Mesendoderm (in vitro differentiated cells): ENCODE measurements around the gene SSC4D.

Experiments used
- DNase-seq: peaks from one replicate; pipeline ENCODE4 v3.0.0; 2013
- H2AK5ac ChIP-seq: 2 replicates; pipeline ENCODE4 v1.6.1; 2013; ENCODE audit warnings: low read length, inconsistent platforms
- H2BK120ac ChIP-seq: 2 replicates; pipeline ENCODE4 v1.6.1; 2013; ENCODE audit warnings: low read depth, mild to moderate bottlenecking, low read length, moderate library complexity, mixed read lengths
- H2BK15ac ChIP-seq: replicated peaks from 2 replicates; pipeline ENCODE4 v1.6.1; 2013; ENCODE audit warnings: low read depth, mild to moderate bottlenecking, moderate library complexity
- H2BK5ac ChIP-seq: 2 replicates; pipeline ENCODE4 v1.6.1; 2013; ENCODE audit warnings: low read length, inconsistent platforms
- H3K18ac ChIP-seq: 2 replicates; pipeline ENCODE4 v1.6.1; 2013; ENCODE audit warnings: mild to moderate bottlenecking, low read length, mixed read lengths
- H3K23ac ChIP-seq: one replicate; pipeline ENCODE4 v1.6.1; 2013; ENCODE audit warnings: low read length
- H3K27ac ChIP-seq: 2 replicates; pipeline ENCODE4 v1.5.1; 2013; ENCODE audit warnings: low read depth, mild to moderate bottlenecking, inconsistent platforms, low read length, moderate library complexity
- H3K27me3 ChIP-seq: 2 replicates; pipeline ENCODE4 v1.6.1; 2013; ENCODE audit warnings: low read length, control low read depth, mild to moderate bottlenecking, inconsistent platforms; ENCODE audit not compliant: insufficient read depth, poor library complexity
- H3K36me3 ChIP-seq: 2 replicates; pipeline ENCODE4 v1.6.1; 2013; ENCODE audit warnings: low read length, inconsistent platforms; ENCODE audit not compliant: control insufficient read depth, insufficient read depth
- H3K4ac ChIP-seq: one replicate; pipeline ENCODE4 v1.6.1; 2013; ENCODE audit warnings: low read depth, mild to moderate bottlenecking, low read length, moderate library complexity
- H3K4me1 ChIP-seq: 2 replicates; pipeline ENCODE4 v1.6.1; 2013; ENCODE audit warnings: low read depth, low read length, inconsistent platforms; ENCODE audit not compliant: control insufficient read depth
- H3K4me2 ChIP-seq: 2 replicates; pipeline ENCODE4 v1.6.1; 2013; ENCODE audit warnings: low read length
- H3K4me3 ChIP-seq: 2 replicates; pipeline ENCODE4 v1.5.1; 2013; ENCODE audit warnings: mild to moderate bottlenecking, low read length
- H3K56ac ChIP-seq: one replicate; pipeline ENCODE4 v1.6.1; 2013; ENCODE audit warnings: low read length
- H3K79me1 ChIP-seq: 2 replicates; pipeline ENCODE4 v1.6.1; 2013; ENCODE audit warnings: low read length, inconsistent platforms
- H3K79me2 ChIP-seq: 2 replicates; pipeline ENCODE4 v1.6.1; 2013; ENCODE audit warnings: mild to moderate bottlenecking, low read length; ENCODE audit not compliant: control insufficient read depth, insufficient read depth
- H3K9ac ChIP-seq: 2 replicates; pipeline ENCODE4 v1.6.1; 2013; ENCODE audit warnings: low read length, inconsistent platforms
- H4K5ac ChIP-seq: one replicate; pipeline ENCODE4 v1.6.1; 2013; ENCODE audit warnings: low read length
- H4K8ac ChIP-seq: one replicate; pipeline ENCODE4 v1.6.1; 2013; ENCODE audit warnings: low read depth, mild to moderate bottlenecking, control low read depth, low read length, moderate library complexity
- WGBS: extraction: QIAGEN DNeasy Blood & Tissue Kit; methylation state at CpG from one replicate; pipeline ENCODE4 v1.1.7; 2013; ENCODE audit warnings: low lambda C conversion rate, missing lambda C conversion rate; ENCODE audit not compliant: insufficient coverage; ENCODE audit errors: extremely low coverage; 5-methylcytosine and 5-hydroxymethylcytosine counted together

SSC4D gene

DNA sequence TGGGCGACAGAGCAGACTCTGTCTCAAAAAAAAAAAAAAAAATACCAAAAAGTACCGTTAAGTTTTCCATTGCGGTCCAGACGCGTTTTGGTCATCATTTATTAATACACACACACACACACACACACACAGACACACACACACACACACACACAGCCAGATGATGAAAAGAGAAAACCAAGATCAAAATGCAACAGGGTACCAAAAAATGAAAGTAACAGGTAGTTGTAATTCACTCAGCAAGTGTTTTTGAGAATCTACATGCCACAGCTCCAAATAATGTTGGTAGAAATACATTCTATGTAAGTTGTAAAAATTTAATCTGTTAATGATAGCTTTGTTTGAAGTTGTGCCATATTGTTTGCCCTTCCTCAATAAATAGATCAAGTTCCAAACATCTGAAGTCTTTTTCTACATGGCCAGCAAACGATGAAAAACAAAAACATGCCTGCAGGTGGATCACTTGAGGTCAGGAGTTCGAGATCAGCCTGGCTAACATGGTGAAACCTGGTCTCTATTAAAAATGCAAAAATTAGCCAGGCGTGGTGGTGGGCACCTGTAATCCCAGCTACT lies 60.1 kb downstream of the SSC4D start:
- H3K4me1 ChIP-seq = no peaks in the 10 kb centered on the region
- no peak overlapping the region for H3K23ac ChIP-seq
- no peak overlapping the region for H3K4ac ChIP-seq
- no peak overlapping the region for H3K27ac ChIP-seq
- no peak overlapping the region for H2BK5ac ChIP-seq
- no peak overlapping the region for H4K8ac ChIP-seq
- no peak overlapping the region for H3K9ac ChIP-seq
- no peak for DNase-seq
- H2BK120ac ChIP-seq = no peak overlapping the region
- no peak overlapping the region for H2AK5ac ChIP-seq
- H3K79me1 ChIP-seq = peaks cover 16% of the 10 kb centered on the region
- no peak overlapping the region for H4K5ac ChIP-seq
- H3K36me3 ChIP-seq = peaks cover 14% of the 10 kb centered on the region
- no CpG with 5 or more reads among the region's 8 CpGs for WGBS
- H3K79me2 ChIP-seq = peaks cover 92% of the 10 kb centered on the region
- no peak overlapping the region for H3K4me3 ChIP-seq
- H2BK15ac ChIP-seq = no peak overlapping the region
- H3K27me3 ChIP-seq = no peaks in the 10 kb centered on the region
- no peak overlapping the region for H3K56ac ChIP-seq
- H3K4me2 ChIP-seq = no peak overlapping the region
- no peak overlapping the region for H3K18ac ChIP-seq

DNA sequence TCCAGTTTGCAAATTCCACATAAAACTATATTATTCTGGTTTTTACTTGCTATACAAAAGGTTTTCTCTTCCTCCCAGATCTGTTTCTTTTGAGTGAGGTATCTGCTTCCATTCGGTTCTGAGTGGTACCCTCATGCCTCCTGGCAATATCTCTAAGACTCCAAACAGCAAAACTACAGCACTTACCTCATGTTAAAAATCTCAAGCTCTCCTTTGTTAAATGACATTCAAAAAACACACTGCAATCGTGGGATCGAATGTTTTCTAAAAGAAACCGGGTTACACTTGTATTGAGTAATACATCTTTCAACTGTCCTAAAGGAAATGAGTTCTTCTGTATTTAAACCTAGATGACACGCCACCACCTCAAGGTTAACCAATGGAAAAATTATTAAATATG lies 61.8 kb downstream of the SSC4D start:
- no CpG with 5 or more reads among the region's 5 CpGs for WGBS

DNA sequence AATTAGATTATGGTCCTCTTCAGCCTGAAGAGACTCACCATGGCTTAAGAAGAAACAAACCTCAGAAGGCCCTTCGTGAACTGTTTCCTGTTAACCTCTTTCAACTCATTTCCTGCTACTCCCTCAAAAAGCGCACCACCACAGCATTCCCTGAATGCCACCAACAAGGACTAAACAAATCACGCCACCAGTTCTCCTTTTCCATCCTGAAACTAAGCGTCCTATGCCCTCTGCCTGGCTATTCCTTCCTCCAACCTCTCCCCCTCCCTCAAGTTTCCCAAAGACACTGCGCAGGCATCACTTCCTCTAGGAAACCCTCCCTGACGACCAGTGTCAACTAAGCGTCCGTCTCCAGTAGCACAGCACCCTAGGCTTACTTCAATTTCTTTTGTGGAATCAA lies 62.7 kb downstream of the SSC4D start:
- H3K79me1 ChIP-seq = peaks cover 24% of the 10 kb centered on the region
- no peak overlapping the region for H3K4me2 ChIP-seq
- no peak overlapping the region for H2BK15ac ChIP-seq
- no peak overlapping the region for H3K18ac ChIP-seq
- H2BK120ac ChIP-seq = no peak overlapping the region
- no CpG with 5 or more reads among the region's 8 CpGs for whole genome bisulfite sequencing
- no peak overlapping the region for H3K4ac ChIP-seq
- H3K27me3 ChIP-seq = no peaks in the 10 kb centered on the region
- no peak overlapping the region for H3K56ac ChIP-seq
- H3K4me3 ChIP-seq = no peak overlapping the region
- no peak for DNase-seq
- no peak overlapping the region for H4K5ac ChIP-seq
- no peak overlapping the region for H3K27ac ChIP-seq
- no peak overlapping the region for H2AK5ac ChIP-seq
- peaks cover 90% of the 10 kb centered on the region for H3K79me2 ChIP-seq
- H3K4me1 ChIP-seq = no peaks in the 10 kb centered on the region
- no peak overlapping the region for H2BK5ac ChIP-seq
- peaks cover 20% of the 10 kb centered on the region for H3K36me3 ChIP-seq
- H4K8ac ChIP-seq = no peak overlapping the region
- no peak overlapping the region for H3K23ac ChIP-seq
- H3K9ac ChIP-seq = no peak overlapping the region

More for the DNA sequence above, 61.8 kb downstream of the SSC4D start:
- no peak overlapping the region for H3K18ac ChIP-seq
- H3K4me1 ChIP-seq = no peaks in the 10 kb centered on the region
- H2BK15ac ChIP-seq = no peak overlapping the region
- H2BK120ac ChIP-seq = no peak overlapping the region
- peaks cover 20% of the 10 kb centered on the region for H3K36me3 ChIP-seq
- H3K4me2 ChIP-seq = no peak overlapping the region
- H3K79me1 ChIP-seq = peaks cover 24% of the 10 kb centered on the region
- H3K4ac ChIP-seq = no peak overlapping the region
- H3K9ac ChIP-seq = no peak overlapping the region
- no peak for DNase-seq
- H3K4me3 ChIP-seq = no peak overlapping the region
- no peak overlapping the region for H3K56ac ChIP-seq
- peaks cover 91% of the 10 kb centered on the region for H3K79me2 ChIP-seq
- no peak overlapping the region for H4K8ac ChIP-seq
- H4K5ac ChIP-seq = no peak overlapping the region
- no peak overlapping the region for H2BK5ac ChIP-seq
- H2AK5ac ChIP-seq = no peak overlapping the region
- H3K23ac ChIP-seq = no peak overlapping the region
- H3K27me3 ChIP-seq = no peaks in the 10 kb centered on the region
- H3K27ac ChIP-seq = no peak overlapping the region

DNA sequence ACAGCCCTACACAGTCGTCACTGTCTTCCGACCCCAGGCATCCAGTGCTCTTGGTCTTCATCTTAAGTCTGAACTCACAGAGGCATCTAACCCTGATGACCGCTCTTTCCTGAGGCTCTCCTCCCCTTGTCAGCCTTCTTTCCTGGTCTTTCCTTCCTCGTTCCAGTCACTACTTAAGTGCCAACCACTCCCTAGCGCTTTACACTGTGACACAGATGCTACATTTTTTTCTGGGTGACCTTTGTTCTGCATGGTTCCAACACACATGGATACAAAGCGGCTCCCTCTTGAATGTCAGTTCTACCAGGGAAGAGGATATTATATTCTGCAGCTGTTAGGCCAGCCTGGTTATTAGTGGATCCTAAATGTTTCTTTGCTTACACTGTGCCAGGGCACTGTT lies 63.4 kb downstream of the SSC4D start:
- no peak overlapping the region for H4K8ac ChIP-seq
- no peak for DNase-seq
- no peaks in the 10 kb centered on the region for H3K27me3 ChIP-seq
- WGBS = no CpG with 5 or more reads among the region's 6 CpGs
- peaks cover 90% of the 10 kb centered on the region for H3K79me2 ChIP-seq
- no peak overlapping the region for H3K56ac ChIP-seq
- no peak overlapping the region for H2BK120ac ChIP-seq
- no peak overlapping the region for H3K4me3 ChIP-seq
- H2AK5ac ChIP-seq = no peak overlapping the region
- H3K4ac ChIP-seq = no peak overlapping the region
- H3K4me1 ChIP-seq = no peaks in the 10 kb centered on the region
- H2BK5ac ChIP-seq = no peak overlapping the region
- no peak overlapping the region for H3K4me2 ChIP-seq
- no peak overlapping the region for H2BK15ac ChIP-seq
- H4K5ac ChIP-seq = no peak overlapping the region
- no peak overlapping the region for H3K18ac ChIP-seq
- H3K27ac ChIP-seq = no peak overlapping the region
- H3K36me3 ChIP-seq = peaks cover 20% of the 10 kb centered on the region
- H3K79me1 ChIP-seq = peaks cover 23% of the 10 kb centered on the region
- no peak overlapping the region for H3K23ac ChIP-seq
- H3K9ac ChIP-seq = no peak overlapping the region

DNA sequence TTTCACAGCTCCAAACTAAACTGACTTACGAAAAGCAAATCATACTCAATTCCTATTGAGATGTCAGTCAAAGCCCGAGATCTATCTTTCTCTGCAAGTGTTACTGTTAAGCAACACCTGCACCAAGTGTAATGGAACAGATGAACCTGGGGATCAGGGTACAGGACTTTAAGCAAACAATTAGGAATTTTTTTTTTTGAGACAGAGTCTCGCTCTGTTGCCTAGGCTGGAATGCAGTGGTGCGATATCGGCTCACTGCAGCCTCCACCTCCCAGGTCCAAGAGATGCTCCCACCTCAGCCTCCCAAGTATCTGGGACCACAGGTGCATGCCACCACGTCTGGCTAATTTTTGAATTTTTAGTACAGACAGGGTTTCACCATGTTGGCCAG lies 65.6 kb downstream of the SSC4D start:
- no peak overlapping the region for H3K4me2 ChIP-seq
- H3K9ac ChIP-seq = no peak overlapping the region
- no peak overlapping the region for H2AK5ac ChIP-seq
- H3K27me3 ChIP-seq = no peaks in the 10 kb centered on the region
- H3K79me1 ChIP-seq = peaks cover 15% of the 10 kb centered on the region
- no peak overlapping the region for H3K23ac ChIP-seq
- no peak for DNase-seq
- H4K5ac ChIP-seq = no peak overlapping the region
- peaks cover 15% of the 10 kb centered on the region for H3K36me3 ChIP-seq
- H3K79me2 ChIP-seq = peaks cover 88% of the 10 kb centered on the region
- H3K27ac ChIP-seq = no peak overlapping the region
- H3K4me1 ChIP-seq = no peaks in the 10 kb centered on the region
- no peak overlapping the region for H2BK5ac ChIP-seq
- H3K4ac ChIP-seq = no peak overlapping the region
- no peak overlapping the region for H2BK120ac ChIP-seq
- no peak overlapping the region for H3K56ac ChIP-seq
- no peak overlapping the region for H3K4me3 ChIP-seq
- H3K18ac ChIP-seq = no peak overlapping the region
- no CpG with 5 or more reads among the region's 6 CpGs for WGBS
- no peak overlapping the region for H2BK15ac ChIP-seq
- H4K8ac ChIP-seq = no peak overlapping the region

DNA sequence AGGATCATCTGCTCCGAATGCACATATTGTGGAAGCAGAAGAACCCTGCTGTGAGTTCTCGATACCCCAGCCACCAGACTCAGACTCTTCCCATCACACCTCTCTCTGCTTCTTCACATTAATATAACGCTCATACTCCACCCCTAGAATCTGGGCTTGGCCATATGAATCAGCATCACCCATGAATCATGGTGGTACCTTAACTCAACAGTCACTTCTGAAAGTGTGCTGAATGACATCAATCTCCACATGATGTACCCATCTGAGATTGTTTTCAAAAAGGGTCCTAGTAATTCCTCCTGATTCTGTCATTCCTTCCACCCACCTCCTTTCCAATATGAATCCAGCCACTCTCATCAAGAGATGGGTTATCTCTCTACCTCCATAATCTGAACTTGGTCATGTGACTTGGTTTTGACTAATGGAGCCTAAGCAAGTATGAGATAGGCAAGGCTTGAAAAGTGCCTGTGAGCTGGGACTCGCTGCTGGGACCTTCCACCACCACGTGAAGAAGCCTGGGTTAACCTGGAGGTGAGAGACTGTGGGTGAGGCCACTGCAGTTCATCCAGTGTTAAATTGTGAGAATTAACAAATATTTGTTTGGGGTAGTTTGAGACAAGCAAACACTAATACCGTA lies 66.1 kb downstream of the SSC4D start:
- DNase-seq = no peak
- Histone ChIP-seq H3K4me1 (no peaks in the 10 kb centered on the region), H3K9ac (no peak overlapping the region), H4K8ac (no peak overlapping the region), H3K18ac (no peak overlapping the region), H3K79me1 (peaks cover 15% of the 10 kb centered on the region), H2AK5ac (no peak overlapping the region), H3K56ac (no peak overlapping the region), H3K23ac (no peak overlapping the region), H3K79me2 (peaks cover 88% of the 10 kb centered on the region), H3K27ac (no peak overlapping the region), H2BK5ac (no peak overlapping the region), H3K4me3 (no peak overlapping the region), H3K36me3 (peaks cover 15% of the 10 kb centered on the region), H4K5ac (no peak overlapping the region), H3K4me2 (no peak overlapping the region), H3K4ac (no peak overlapping the region), H3K27me3 (no peaks in the 10 kb centered on the region), H2BK120ac (no peak overlapping the region), H2BK15ac (no peak overlapping the region)
- no CpG with 5 or more reads among the region's 6 CpGs for WGBS
